GM18502 (cell line): ENCODE data around the gene EIF3A.
"Not testable (repeated sequence)": the region's sequence is repeated elsewhere in the genome, so short reads cannot be mapped to it uniquely, and the experiment has no call there.

Source experiments
- ATAC-seq: cut with Tn5 transposase; IDR thresholded peaks from one replicate; pipeline ENCODE4 v1.9.1; 2021; ENCODE audit warnings: mild to moderate bottlenecking; ENCODE audit not compliant: unreplicated experiment, poor library complexity

Gene EIF3A, protein sequence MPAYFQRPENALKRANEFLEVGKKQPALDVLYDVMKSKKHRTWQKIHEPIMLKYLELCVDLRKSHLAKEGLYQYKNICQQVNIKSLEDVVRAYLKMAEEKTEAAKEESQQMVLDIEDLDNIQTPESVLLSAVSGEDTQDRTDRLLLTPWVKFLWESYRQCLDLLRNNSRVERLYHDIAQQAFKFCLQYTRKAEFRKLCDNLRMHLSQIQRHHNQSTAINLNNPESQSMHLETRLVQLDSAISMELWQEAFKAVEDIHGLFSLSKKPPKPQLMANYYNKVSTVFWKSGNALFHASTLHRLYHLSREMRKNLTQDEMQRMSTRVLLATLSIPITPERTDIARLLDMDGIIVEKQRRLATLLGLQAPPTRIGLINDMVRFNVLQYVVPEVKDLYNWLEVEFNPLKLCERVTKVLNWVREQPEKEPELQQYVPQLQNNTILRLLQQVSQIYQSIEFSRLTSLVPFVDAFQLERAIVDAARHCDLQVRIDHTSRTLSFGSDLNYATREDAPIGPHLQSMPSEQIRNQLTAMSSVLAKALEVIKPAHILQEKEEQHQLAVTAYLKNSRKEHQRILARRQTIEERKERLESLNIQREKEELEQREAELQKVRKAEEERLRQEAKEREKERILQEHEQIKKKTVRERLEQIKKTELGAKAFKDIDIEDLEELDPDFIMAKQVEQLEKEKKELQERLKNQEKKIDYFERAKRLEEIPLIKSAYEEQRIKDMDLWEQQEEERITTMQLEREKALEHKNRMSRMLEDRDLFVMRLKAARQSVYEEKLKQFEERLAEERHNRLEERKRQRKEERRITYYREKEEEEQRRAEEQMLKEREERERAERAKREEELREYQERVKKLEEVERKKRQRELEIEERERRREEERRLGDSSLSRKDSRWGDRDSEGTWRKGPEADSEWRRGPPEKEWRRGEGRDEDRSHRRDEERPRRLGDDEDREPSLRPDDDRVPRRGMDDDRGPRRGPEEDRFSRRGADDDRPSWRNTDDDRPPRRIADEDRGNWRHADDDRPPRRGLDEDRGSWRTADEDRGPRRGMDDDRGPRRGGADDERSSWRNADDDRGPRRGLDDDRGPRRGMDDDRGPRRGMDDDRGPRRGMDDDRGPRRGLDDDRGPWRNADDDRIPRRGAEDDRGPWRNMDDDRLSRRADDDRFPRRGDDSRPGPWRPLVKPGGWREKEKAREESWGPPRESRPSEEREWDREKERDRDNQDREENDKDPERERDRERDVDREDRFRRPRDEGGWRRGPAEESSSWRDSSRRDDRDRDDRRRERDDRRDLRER (N-terminal part only)

DNA sequence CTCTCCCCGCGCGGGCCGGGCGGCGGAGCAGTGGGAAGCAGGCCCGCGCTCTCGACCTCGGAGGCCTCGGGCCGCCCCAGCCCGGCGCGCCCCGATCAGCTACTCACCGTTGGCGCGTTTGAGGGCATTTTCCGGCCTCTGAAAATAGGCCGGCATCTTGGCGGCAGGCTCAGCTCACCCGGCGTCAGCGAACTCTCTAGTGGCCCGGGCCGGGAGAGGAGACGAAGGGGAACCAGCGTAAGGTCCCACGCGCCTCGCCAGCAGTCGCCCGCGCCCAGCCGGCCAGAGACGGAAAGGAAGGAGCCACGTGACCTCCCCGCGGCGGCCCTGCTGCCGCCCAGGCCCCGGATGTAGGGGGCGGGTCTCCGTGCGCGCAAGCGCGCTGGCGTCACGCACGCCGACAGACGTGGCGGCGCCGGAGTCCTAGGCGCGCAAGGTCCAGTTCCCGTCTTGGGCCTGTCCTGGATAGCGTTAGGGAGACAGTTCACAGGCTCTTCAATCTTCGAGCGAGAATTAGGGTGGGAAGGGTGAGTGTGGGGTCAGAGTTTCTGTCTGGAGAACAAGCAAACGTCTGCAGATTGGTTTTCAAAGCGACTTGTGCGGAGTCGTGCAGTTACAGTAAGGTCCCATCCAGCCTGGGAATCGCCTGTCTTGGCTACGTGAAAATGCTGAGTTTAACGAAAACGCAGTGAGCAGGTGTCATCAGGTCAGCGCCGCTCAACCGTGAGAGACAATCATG, at the start of gene EIF3A:
TSS of gene EIF3A (minus strand) at position 297 of the 739 bp plus-strand sequence. CDS start at position 156, 141 bp downstream.
- ATAC-seq: peak; percentile 83

DNA sequence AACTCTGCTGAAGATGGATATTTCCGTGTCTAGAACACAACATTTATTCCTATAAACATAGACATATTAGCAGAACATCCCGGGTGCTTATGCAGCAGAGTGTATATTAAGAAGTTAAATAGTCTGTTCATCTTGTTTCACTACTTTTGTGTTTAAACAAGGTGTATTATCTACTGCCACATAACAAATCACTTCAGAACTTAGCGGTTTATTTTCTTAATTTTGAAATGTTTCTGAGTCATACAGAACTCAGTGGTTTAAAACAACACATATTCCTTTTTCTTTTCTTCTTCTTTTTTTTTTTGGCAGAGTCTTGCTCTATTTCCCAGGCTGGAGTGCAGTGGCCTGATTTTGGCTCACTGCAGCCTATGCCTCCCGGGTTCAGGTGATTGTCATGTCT, 49.1 kb upstream of the EIF3A start:
- ATAC-seq: no peak

DNA sequence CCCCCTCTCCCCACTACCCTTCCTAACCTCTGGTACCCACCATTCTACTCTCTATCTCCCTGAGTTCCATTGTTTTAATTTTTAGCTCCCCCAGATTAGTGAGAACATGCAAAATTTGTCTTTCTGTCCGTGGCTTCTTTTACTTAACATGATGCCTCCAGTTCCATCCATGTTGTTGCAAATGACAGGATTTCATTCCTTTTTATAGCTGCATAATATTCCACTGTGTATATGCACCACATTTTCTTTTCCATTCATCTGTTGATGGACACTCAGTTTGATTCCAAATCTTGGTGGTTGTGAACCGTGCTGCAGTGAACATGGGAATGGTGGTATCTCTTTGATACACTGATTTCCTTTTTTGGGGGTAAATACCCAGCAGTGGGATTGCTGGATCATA, 45.3 kb upstream of the EIF3A start:
- ATAC-seq: no peak

DNA sequence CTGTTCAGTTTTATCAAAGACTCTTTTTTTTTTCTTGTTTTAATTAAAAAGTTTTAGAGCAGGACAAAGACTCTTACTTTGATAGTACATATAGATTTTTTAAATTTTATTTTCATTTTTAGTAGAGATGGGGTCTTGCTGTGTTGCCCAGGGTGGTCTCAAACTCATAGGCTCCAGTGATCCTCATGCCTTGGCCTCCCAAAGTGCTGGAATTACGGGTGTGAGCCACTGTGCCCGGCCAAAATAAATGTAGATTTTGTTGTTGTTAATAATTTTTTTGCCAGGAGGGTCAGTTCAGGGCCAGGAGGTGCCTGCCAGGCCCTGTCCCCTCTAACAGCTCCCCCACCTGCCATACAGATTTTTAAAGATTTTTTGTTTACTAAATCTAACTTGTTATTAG, 40.3 kb upstream of the EIF3A start:
- ATAC-seq: no peak

DNA sequence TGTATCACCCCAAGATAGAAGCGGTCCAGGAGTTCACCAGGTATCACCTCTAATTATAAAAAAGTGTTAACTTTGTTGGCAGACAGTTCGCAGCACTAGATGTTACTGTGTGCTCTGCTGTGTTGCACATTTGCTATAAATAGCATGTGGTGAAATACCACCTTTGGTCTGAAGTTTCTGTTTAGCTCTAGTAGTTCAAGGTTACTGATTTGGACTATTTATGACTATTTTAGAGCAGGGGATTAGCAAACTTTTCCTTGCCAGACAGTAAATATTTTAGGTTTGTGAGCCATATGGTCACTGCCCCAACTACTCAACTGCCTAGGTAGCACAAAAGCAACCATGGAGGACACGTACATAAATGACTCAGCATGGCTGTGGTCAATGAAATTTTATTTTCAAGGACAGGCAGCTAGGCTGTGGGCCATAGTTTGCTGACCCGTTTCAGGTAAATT, 39.8 kb upstream of the EIF3A start:
- peak; percentile 87 for ATAC-seq

DNA sequence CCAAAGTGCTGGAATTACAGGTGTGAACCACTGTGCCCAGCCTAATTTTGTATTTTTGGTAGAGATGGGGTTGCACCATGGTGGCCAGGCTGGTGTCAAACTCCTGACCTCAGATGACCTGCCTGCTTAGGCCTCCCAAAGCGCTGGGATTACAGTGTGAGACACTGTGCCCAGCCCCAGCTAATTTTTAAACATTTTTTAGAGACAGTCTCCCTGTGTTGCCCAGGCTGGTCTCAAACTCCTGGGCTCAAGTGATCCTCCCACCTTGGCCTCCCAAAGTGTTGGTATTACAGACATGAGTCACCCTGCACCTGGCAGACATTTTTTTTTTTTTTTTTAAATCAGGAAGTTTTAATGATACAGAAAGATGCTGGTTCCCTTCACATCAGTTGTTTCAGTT, 38.8 kb upstream of the EIF3A start:
- no peak for ATAC-seq

DNA sequence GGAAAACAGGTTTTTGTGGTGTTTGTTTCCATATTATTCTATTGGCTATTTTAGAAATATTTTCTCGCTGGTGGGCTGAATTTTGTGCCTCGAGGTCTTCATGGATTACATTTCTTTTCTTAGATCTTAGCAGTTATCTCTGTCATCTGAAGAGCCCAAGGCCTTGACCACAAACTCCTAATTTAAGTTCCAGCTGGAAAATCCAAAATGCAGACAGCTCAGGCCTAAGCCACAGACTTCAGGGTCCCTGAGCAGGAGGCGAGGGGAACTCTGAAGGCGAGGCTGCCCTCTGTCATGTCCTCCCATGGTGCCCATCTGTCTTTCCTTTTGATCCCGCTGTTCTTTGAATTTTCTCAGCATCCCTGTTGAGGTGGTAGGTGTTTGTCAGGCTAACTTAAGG, 37.6 kb upstream of the EIF3A start:
- no peak for ATAC-seq

DNA sequence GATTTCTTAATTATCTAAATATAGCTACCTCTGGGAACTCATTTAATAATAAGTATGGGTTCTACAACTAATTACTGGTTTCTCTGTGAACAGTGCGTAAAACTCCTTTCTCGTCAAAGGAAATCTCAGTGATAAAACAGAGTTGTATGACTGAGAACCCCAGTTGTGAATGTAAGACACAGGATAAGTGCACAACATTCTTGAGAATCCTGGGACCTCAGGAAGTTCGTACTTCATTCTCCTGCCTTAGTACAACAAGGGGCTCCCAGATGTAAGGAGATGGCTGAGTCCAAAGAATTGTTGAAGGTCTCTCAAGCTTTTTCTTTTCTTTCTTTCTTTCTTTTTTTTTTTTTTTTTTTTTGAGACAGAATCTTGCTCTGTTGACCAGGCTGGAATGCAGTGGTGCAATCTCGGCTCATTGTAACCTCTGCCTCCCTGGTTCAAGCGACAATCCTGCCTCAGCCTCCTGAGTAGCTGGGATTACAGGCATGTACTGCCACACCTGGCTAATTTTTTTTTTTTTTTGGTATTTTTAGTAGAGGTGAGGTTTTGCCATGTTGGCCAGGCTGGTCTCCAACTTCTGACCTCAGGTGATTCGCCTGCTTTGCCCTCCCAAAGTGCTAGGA, 35.8 kb upstream of the EIF3A start:
- no peak for ATAC-seq

DNA sequence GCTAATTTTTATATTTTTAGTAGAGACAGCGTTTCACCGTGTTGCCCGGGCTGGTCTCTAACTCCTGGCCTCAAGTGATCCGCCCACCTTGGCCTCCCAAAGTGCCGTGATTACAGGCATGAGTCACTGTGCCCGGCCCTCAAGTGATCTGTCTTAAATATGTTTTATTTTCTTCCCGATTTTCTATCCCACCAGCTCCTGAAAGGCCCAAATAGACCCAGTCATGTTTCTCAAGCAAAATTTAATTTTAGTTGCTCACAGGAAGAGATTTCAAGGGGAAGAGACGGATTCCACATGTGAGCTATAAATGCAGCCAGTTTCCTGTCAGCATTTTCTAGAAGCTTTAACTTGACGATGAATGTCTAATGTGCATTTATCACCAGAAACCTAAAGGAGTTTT, 35.3 kb upstream of the EIF3A start:
- no peak for ATAC-seq

DNA sequence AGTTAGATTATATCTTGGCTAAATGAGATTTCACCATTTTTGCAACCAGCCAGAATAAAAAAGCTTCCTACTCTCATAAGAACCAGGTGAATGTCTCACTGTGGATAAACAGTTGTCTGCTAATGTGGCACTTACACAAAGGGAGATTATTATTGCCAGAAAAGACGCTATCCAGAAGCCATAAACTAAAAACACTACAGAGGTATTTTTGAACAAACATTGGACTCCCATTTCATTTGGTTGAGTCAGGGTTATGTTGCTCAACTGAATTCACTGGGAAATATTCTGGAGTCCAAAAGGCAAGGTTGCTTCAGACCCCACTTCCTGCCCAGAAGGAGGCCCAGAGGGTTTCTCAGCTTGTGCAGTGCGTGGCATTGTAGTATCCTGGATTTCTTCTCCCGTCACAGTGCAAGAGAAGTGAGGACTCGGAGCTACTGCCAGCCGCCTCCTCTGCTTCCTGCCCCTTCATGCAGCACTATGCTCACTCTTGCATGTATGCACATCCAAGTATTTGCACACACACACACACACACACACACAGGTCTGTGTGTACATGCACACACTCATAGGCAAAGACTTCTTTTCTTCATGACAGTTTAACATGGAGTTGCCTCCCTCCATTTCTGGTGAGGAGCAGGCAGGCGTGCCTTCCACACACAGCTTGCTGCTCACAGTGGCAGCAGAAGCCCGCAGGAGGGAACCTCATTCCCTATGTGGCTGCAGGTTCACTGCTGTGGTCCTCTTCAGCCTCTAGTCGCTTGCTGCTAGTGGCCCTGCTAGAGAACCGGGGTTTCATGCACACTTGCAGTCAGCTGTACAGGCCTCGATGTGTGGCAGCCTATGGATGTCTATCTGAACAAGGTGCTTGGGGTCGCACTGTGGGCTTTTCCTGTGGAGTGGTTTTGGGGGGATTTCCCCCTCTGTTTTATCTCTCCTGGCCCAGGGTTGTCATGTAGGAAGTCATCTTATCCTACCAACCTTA, 33.4 kb upstream of the EIF3A start:
- ATAC-seq: no peak

DNA sequence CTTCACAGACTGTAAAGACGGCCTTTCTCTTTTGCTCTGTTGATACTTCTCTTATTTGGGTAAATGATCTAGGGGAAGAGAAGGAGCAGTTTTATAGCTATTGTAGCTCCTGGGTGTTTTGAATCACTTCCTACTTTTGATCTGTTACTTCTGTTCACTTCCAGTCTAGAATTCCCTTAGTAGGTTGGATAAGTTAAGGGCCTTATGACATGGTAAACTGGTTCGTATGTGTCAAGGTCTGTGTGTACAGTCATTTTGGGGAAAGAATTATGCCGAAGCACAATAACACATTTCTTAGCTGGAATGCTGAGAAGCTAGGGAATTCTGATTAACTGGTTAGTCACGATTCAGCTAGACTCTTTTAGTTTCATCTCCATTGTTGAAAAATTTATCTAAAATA, 31.4 kb upstream of the EIF3A start:
- no peak for ATAC-seq

DNA sequence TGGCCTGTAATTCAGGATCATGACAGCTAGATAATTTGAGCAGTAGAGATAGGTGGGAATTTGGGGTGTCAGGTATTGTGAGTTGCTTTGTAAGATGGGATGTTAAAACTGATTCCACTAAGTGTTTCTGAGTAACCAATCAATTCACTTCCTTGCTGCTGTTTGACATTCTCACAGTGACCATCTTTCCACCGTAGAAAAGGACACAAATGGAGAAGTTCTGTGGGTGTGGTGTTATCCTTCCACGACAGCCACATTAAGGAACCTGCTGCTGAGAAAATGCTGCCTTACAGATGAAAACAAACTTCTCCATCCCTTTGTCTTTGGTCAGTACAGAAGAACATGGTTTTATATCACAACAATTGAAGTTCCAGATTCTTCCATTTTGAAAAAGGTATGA, 27.2 kb upstream of the EIF3A start:
- not testable (repeated sequence) for ATAC-seq

DNA sequence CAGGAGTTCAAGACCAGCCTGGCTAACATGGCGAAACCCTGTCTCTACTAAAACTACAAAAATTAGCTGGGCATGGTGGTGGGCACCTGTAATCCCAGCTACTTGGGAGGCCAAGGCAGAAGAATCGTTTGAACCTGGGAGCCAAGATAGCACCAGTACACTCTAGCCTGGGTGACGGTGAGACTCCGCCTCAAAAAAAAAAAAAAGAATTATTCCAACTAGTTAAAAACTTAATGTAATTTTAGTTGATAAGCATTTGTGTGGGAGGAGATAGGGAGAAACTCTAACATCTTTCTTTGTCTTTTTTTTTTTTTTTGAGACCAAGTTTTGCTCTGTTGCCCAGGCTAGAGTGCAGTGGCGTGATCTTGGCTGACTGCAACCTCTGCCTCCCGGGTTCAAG, 26.5 kb upstream of the EIF3A start:
- ATAC-seq: not testable (repeated sequence)

DNA sequence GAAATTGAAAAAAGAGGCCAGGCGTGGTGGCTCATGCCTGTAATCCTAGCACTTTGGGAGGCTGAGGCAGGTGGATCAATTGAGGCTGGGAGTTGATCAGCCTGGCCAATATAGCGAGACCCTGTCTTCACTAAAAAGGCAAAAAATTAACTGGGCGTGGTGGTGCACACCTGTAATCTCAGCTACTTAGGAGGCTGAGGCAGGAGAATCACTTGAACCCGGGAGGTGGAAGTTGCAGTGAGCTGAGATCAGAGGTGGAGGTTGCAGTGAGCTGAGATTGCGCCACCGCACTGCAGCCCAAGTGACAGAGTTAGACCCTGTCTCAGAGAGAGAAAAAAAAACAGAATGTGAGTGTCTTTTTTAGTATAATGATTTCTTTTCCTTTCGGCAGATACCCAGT, 25.3 kb upstream of the EIF3A start:
- not testable (repeated sequence) for ATAC-seq

DNA sequence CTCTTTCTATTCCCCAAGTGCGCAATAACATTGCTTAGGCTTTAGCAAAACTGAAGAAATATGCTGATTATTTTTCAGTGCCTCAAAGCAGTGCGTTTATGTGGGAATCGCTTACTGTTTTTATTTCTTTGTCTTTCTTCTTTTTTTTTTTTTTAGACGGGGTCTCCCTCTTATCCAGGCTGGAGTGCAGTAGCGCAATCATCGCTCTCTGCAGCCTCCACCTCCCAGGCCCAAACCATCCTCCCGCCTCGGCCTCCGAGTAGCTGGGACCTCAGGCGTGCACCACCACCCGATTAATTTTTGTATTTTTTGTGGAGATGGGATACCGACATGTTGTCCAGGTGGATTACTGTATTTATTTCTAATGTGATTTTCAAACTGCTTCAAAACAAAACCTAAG, 24.5 kb upstream of the EIF3A start:
- no peak for ATAC-seq

DNA sequence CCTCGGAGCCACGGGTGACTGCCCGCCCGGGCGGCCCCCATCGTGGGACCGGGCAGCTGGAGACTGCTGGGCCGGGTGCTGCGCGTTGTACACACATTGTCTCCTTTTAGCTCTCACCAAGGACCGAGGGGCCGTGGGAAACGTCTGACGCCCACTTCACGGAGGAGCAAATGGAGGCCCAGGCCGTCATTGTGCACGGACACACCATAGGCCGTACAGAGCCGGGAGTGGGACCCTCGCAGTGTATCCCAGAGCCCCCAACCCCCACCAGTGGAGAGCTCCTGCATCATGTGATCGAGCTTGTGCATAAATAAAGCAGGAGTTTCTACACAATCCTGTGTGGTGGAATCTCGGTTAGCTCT, 24.0 kb upstream of the EIF3A start:
- ATAC-seq: no peak

DNA sequence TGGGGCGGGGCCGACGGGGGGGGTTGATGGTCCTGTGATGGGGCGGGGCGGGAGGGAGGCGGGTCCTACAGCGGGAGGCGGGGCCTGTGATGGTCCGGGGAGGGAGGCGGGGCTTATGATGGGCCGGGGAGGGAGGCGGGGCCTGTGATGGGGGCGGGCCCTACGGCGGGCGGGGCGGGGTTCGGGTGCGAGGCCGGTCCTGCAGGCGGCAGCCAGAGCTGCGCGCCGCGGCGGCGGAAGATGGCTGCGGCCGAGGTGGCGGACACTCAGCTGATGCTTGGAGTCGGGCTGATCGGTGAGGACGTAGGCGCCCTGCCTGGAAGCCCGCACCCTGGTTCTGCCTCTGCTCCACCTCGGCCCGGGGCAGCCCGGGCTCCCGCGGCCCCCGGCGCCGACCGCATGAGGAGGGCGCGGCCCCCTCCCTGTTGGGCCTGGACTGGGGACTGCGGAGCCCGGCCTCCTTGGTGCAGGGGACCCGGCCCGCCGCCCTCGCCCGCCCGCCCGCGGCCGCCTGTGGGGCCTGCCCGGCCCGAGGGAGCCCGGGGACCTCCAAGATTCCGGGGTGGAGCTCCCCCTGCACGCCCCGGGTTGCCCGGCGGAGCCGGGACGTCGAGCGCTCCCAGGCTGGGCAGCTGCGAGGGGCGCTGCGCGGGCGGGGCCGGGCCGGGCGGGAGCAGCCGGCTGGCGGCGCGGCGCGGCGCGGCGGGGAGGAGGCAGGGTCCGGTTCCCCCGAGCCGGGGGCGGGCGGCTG, 23.5 kb upstream of the EIF3A start, which contains the start of gene DENND10:
TSS of gene DENND10 (plus strand) at position 211 of the 751 bp plus-strand sequence. CDS start at position 241, 30 bp downstream.
- peak; percentile 86 for ATAC-seq
